Uterus (tissue), 2 donors: ENCODE measurements around the gene NRBF2.

ENCODE experiments used
- POLR2A ChIP-seq, 2 donors: fragments of 450-650 bp; IDR thresholded peaks; one replicate each; pipeline ENCODE4 v1.6.1; 2016; ENCODE audit warnings: antibody characterized with exemption in 2 of 2, mild to moderate bottlenecking in 1 of 2, moderate library complexity in 1 of 2
- TF ChIP-seq, protein P1 (sequence below), 4 experiments: fragments of 200-600 bp in 2 of 4; fragments of 450-650 bp in 2 of 4; sonication (generic) in 2 of 4; IDR thresholded peaks; one replicate each; pipeline ENCODE4 v1.5.1; 2016 to 2019; ENCODE audit warnings: antibody characterized with exemption in 4 of 4, mild to moderate bottlenecking in 2 of 4, moderate library complexity in 1 of 4

- TF ChIP-seq POLR2A (IDR thresholded peaks at IDR 0.05) = no peak
- TF ChIP-seq, protein P1, sequence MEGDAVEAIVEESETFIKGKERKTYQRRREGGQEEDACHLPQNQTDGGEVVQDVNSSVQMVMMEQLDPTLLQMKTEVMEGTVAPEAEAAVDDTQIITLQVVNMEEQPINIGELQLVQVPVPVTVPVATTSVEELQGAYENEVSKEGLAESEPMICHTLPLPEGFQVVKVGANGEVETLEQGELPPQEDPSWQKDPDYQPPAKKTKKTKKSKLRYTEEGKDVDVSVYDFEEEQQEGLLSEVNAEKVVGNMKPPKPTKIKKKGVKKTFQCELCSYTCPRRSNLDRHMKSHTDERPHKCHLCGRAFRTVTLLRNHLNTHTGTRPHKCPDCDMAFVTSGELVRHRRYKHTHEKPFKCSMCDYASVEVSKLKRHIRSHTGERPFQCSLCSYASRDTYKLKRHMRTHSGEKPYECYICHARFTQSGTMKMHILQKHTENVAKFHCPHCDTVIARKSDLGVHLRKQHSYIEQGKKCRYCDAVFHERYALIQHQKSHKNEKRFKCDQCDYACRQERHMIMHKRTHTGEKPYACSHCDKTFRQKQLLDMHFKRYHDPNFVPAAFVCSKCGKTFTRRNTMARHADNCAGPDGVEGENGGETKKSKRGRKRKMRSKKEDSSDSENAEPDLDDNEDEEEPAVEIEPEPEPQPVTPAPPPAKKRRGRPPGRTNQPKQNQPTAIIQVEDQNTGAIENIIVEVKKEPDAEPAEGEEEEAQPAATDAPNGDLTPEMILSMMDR (IDR thresholded peaks at IDR 0.05) = no peak
Measured at GRCh38 chr10:63200431-63200830, 67.3 kb downstream of the NRBF2 start.
